Neutrophil (primary cell): ENCODE results near the gene RAI14.

Source experiments
- H3K27ac ChIP-seq: fragments of 200-600 bp; sonication (generic); 2 replicates; pipeline ENCODE4 v1.5.1; 2016; ENCODE audit warnings: mild to moderate bottlenecking, moderate library complexity
- H3K27me3 ChIP-seq: fragments of 200-600 bp; sonication (generic); 2 replicates; pipeline ENCODE4 v1.6.0; 2016; ENCODE audit warnings: mild to moderate bottlenecking
- H3K36me3 ChIP-seq: fragments of 200-600 bp; sonication (generic); 2 replicates; pipeline ENCODE4 v1.5.1; 2017
- H3K4me1 ChIP-seq, 2 experiments: fragments of 200-600 bp in 1 of 2; sonication (generic) in 1 of 2; 1 replicate in 1 of 2; 2 replicates in 1 of 2; pipeline versions ENCODE4 v1.5.1 to v1.6.1; 2013 to 2016; ENCODE audit warnings: low read depth in 1 of 2, low read length in 1 of 2, mild to moderate bottlenecking in 1 of 2, moderate library complexity in 1 of 2; ENCODE audit not compliant: control insufficient read depth in 1 of 2, insufficient read depth in 1 of 2
- H3K4me3 ChIP-seq, 2 experiments: fragments of 200-600 bp in 1 of 2; sonication (generic) in 1 of 2; 1 replicate in 1 of 2; 2 replicates in 1 of 2; pipeline ENCODE4 v1.5.1; 2013 to 2016; ENCODE audit warnings: low read depth in 1 of 2, low read length in 1 of 2, mild to moderate bottlenecking in 1 of 2, moderate library complexity in 1 of 2
- H3K9me3 ChIP-seq: fragments of 200-600 bp; sonication (generic); 2 replicates; pipeline ENCODE4 v1.5.1; 2016
- TF ChIP-seq, protein P1 (sequence below): fragments of 200-600 bp; sonication (generic); IDR thresholded peaks from 2 replicates; pipeline ENCODE4 v1.5.1; 2016; ENCODE audit warnings: antibody characterized with exemption

Gene RAI14

GRCh38 chr5:34677428-34677827 is 21.3 kb downstream of the RAI14 start:
- TF ChIP-seq, protein P1, sequence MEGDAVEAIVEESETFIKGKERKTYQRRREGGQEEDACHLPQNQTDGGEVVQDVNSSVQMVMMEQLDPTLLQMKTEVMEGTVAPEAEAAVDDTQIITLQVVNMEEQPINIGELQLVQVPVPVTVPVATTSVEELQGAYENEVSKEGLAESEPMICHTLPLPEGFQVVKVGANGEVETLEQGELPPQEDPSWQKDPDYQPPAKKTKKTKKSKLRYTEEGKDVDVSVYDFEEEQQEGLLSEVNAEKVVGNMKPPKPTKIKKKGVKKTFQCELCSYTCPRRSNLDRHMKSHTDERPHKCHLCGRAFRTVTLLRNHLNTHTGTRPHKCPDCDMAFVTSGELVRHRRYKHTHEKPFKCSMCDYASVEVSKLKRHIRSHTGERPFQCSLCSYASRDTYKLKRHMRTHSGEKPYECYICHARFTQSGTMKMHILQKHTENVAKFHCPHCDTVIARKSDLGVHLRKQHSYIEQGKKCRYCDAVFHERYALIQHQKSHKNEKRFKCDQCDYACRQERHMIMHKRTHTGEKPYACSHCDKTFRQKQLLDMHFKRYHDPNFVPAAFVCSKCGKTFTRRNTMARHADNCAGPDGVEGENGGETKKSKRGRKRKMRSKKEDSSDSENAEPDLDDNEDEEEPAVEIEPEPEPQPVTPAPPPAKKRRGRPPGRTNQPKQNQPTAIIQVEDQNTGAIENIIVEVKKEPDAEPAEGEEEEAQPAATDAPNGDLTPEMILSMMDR, result no peak
- no peaks in the 10 kb centered on the region for H3K9me3 ChIP-seq
- no peaks in the 10 kb centered on the region for H3K4me1 ChIP-seq
- no peaks in the 10 kb centered on the region for H3K36me3 ChIP-seq
- H3K27ac ChIP-seq, result no peak overlapping the region
- H3K27me3 ChIP-seq, result no peaks in the 10 kb centered on the region
- H3K4me3 ChIP-seq, result no peak overlapping the region

DNA sequence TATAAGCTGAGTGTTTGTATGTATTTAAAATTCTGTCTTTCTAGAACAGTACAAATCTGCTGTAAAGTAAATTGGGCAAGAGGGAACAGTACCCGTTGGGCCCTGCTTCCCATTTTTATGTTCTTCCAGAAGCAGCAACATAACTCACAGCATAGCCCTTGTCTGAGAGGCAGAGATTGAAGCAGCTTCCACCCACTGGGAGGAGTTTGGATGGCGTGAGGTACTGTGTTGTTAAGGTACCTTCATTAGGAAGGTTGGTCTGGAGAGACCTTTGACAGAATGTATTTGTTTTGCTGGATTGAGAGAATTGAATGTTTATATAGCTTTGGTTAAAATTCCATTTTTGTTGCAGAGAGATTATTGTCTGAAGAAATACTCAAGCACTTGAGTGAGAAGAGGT is 24.8 kb downstream of the RAI14 start:
- H3K27me3 ChIP-seq, result no peaks in the 10 kb centered on the region
- H3K36me3 ChIP-seq, result no peaks in the 10 kb centered on the region
- H3K4me1 ChIP-seq, result no peaks in the 10 kb centered on the region
- TF ChIP-seq, protein P1, result no peak
- H3K9me3 ChIP-seq, result no peaks in the 10 kb centered on the region
- no peak overlapping the region for H3K4me3 ChIP-seq
- H3K27ac ChIP-seq, result no peak overlapping the region

- no peak overlapping the region for H3K27ac ChIP-seq
- H3K4me1 ChIP-seq, result no peaks in the 10 kb centered on the region
- TF ChIP-seq, protein P1, result no peak
Measured at GRCh38 chr5:34682926-34683623, 26.9 kb downstream of the RAI14 start.

DNA sequence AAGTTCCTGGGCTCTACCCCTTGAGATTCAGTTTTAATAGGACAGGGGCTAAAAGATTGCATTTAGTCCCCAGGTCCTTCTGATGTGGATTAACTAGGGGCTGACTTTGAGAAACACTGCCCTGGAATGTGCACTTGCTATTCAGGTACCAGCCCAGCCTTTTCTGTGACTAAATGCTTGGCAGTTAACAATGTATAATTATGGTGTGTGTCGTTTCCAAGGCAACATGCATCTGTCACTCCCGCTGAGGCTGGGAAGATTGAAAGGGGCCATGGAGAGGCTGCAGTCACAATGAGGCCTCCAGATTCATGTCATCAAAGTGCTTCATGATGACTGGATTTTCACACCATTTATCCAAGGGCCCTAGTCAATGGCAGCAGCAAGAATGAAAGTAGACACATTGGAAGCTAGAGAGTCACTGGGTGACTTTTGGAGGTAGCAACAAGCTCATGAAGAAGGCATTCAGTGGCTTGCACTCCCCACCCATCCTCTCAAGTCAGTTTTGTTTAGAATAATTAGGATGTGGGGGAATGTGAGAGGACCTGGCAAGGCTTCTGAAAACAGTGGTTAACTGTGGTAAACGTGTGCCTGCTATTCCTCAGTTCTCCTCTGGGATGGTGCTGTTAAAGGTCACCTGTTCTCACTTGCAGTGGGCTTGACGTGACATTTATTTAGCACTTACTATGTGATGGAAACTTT is 28.3 kb downstream of the RAI14 start:
- no peak overlapping the region for H3K4me3 ChIP-seq
- no peaks in the 10 kb centered on the region for H3K36me3 ChIP-seq
- no peaks in the 10 kb centered on the region for H3K27me3 ChIP-seq
- H3K4me1 ChIP-seq, result no peaks in the 10 kb centered on the region
- TF ChIP-seq, protein P1, result no peak
- H3K9me3 ChIP-seq, result no peaks in the 10 kb centered on the region
- no peak overlapping the region for H3K27ac ChIP-seq

More at GRCh38 chr5:34682926-34683623, 26.9 kb downstream of the RAI14 start:
- no peak overlapping the region for H3K4me3 ChIP-seq
- no peaks in the 10 kb centered on the region for H3K27me3 ChIP-seq
- H3K9me3 ChIP-seq, result no peaks in the 10 kb centered on the region
- no peaks in the 10 kb centered on the region for H3K36me3 ChIP-seq

- no peak overlapping the region for H3K27ac ChIP-seq
- H3K9me3 ChIP-seq, result no peaks in the 10 kb centered on the region
- H3K4me1 ChIP-seq, result no peaks in the 10 kb centered on the region
- H3K36me3 ChIP-seq, result no peaks in the 10 kb centered on the region
- TF ChIP-seq, protein P1, result no peak
- H3K4me3 ChIP-seq, result no peak overlapping the region
- no peaks in the 10 kb centered on the region for H3K27me3 ChIP-seq
Measured at GRCh38 chr5:34684980-34685352, 28.8 kb downstream of the RAI14 start.
